GM12872 (cell line): ENCODE results near the gene PIGT.

Experiments
- TF ChIP-seq, protein P1 (sequence below): IDR thresholded peaks from 3 replicates; pipeline ENCODE4 v1.5.1; 2011; ENCODE audit warnings: low read depth, mild to moderate bottlenecking, low read length, moderate library complexity; ENCODE audit not compliant: insufficient read depth

PIGT gene

DNA sequence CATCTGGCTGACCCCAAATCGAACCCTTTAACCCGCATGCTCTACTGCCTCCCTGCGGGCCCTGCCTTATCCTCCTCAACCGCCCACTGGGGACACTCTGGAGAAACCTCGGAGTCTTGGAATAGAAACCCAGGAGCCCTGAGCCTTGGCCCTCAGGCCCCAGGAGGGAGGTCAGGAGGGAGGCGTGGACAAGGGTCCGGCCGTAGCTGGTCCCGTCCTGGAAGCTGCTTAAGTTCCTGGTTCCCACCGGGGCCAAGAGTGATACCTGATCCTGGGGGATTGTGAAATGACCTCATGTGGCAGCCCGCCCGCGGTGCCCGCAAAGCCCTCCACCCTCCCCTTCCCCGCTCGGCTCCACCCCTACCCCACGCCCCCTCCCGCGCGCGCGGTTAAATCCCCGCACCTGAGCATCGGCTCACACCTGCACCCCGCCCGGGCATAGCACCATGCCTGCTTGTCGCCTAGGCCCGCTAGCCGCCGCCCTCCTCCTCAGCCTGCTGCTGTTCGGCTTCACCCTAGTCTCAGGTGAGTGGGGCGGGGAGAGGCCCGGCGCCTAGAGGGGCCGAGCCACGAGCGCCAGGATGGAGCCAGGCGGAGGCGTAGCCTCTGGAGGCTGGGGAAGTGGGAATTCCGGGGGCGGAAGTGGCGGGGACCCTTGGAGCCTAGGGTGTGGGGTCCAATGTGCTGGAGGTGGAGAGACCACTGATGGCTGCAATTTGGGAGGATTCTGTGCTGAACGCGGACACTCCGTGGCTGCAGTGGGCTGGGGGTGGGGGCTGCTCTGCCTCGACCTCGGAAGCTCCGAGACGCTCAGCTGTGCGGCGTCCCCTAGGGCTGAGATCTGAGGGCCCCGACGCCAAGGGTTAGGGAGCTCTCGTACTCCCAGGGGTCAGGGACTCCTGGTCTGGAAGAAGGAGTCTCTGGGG lies 53.7 kb downstream of the PIGT start, which contains the start of gene WFDC2:
Gene WFDC2, plus strand, starts transcription at position 418 of the 926 bp plus-strand sequence. Its CDS starts 29 bp downstream, at position 447.
- TF ChIP-seq, protein P1, sequence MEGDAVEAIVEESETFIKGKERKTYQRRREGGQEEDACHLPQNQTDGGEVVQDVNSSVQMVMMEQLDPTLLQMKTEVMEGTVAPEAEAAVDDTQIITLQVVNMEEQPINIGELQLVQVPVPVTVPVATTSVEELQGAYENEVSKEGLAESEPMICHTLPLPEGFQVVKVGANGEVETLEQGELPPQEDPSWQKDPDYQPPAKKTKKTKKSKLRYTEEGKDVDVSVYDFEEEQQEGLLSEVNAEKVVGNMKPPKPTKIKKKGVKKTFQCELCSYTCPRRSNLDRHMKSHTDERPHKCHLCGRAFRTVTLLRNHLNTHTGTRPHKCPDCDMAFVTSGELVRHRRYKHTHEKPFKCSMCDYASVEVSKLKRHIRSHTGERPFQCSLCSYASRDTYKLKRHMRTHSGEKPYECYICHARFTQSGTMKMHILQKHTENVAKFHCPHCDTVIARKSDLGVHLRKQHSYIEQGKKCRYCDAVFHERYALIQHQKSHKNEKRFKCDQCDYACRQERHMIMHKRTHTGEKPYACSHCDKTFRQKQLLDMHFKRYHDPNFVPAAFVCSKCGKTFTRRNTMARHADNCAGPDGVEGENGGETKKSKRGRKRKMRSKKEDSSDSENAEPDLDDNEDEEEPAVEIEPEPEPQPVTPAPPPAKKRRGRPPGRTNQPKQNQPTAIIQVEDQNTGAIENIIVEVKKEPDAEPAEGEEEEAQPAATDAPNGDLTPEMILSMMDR = no peak

DNA sequence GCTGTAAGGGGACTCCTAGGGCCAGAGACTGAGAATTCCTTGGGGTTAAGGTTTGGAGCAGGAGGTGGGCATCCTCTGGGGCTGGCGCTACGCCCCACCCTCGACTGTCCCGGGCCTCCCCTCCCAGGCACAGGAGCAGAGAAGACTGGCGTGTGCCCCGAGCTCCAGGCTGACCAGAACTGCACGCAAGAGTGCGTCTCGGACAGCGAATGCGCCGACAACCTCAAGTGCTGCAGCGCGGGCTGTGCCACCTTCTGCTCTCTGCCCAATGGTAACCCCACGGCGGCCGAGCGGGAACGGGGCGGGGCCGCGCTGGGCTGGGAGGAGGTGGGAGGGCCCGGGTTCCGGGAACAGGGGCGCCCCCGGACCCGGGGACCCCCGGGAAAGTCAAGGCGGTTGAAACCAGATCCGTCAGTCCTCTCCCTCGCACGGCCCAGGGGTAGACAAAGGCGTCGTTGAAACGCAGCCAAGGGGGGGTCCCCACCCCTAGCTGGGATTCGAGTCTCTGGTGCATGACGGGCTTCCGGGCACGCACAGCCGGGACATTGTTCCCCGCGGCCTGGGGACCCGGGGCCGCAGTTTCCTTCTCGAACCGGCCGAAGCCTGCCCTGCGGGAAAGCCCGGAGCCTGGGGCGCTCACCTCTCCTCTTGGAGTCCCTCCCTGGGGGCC lies 54.5 kb downstream of the PIGT start:
- TF ChIP-seq, protein P1 = no peak

DNA sequence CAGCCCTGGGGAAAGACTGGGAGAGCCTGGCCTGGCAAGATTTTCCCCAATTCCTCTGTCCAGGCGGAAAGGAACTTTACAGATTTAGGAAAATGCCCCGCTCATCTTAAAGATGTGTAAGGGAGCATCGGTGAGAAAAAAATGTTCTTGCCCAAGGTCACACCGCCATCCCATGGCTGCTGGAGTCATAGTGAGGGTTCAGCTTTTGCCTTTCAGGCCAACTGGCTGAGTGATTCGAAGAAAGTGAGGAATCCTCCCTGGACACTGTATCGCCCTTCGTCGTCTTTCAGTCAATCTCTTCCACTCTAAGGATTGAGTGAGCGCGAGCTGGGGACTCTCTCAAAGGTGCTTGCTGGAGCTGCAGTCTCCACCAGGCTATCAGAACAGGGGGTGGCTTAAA lies 55.0 kb downstream of the PIGT start:
- TF ChIP-seq, protein P1 = peak; percentile 49
